HCT116 (cell line): ENCODE measurements around the gene PNKP.

Experiments used
- JUND ChIP-seq: IDR thresholded peaks from 2 replicates; pipeline ENCODE4 v1.6.1; 2012
- SP1 ChIP-seq: IDR thresholded peaks from 2 replicates; pipeline ENCODE4 v1.6.1; 2012; ENCODE audit warnings: low read depth
- ZNF274 ChIP-seq: fragments of 200-500 bp; sonication (Bioruptor generic); IDR thresholded peaks from 2 replicates; pipeline ENCODE4 v1.6.1; 2014; ENCODE audit warnings: mild to moderate bottlenecking, low read depth, low read length, inconsistent platforms
- TF ChIP-seq, protein P1 (sequence below), 3 experiments: fragments of 200-600 bp in 1 of 3; sonication (generic) in 1 of 3; IDR thresholded peaks in 2 of 3; conservative IDR thresholded peaks in 1 of 3; 2 replicates each; pipeline ENCODE4 v1.5.1; 2012 to 2017; ENCODE audit warnings: low read depth in 2 of 3, low read length in 2 of 3, antibody characterized with exemption in 1 of 3, borderline replicate concordance in 1 of 3, control low read depth in 1 of 3, mild to moderate bottlenecking in 1 of 3, mixed read lengths in 1 of 3, mixed run types in 1 of 3, moderate library complexity in 1 of 3; ENCODE audit not compliant: insufficient read depth in 1 of 3

DNA sequence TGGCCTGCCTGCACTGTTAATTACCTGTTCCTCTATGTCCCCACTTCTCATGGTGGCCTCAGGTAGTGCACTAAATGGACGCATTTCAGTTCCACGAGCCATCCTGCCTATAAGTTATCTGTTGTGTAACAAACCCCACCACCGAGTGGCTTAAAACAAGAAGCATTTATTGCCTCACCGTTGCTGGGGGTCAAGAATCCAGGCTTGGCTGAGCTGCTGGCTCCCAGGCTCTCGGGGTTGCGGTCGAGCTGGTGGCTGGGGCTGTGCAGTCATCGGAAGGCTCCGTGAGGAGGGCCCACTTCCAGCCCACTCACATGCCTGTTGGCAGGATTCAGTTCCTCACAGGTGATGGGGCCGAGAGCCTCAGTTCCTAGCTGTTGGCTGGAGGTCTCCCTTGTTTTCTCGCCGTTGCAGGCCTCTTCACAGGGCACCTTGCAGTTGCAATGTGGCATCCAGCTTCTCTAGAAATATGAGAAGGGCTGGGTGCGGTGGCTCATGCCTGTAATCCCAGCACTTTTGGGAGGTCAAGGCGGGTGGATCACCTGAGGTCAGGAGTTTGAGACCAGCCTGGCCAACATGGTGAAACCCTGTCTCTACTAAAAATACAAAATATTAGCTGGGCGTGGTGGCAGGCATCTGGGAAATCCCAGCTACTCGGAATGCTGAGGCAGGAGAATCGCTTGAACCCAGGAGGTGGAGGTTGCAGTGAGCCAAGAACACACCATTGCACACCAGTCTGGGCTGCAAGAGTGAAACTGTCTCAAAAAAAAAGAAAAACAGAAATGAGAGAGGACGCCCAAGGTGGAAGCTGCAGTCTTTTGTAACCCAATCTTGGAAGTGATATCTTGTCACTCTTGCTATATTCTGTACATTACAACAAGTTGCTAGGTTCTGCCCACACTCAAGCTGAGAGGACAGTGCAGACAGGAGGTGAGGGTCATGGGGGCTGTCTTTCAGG lies 23.0 kb downstream of the PNKP start:
- no peak for TF ChIP-seq SP1
- TF ChIP-seq, protein P1, sequence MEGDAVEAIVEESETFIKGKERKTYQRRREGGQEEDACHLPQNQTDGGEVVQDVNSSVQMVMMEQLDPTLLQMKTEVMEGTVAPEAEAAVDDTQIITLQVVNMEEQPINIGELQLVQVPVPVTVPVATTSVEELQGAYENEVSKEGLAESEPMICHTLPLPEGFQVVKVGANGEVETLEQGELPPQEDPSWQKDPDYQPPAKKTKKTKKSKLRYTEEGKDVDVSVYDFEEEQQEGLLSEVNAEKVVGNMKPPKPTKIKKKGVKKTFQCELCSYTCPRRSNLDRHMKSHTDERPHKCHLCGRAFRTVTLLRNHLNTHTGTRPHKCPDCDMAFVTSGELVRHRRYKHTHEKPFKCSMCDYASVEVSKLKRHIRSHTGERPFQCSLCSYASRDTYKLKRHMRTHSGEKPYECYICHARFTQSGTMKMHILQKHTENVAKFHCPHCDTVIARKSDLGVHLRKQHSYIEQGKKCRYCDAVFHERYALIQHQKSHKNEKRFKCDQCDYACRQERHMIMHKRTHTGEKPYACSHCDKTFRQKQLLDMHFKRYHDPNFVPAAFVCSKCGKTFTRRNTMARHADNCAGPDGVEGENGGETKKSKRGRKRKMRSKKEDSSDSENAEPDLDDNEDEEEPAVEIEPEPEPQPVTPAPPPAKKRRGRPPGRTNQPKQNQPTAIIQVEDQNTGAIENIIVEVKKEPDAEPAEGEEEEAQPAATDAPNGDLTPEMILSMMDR (IDR thresholded peaks at IDR 0.05 in 2 of 3, conservative IDR thresholded peaks at IDR 0.05 in 1 of 3; ENCODE audit: borderline replicate concordance in 1 of 3, insufficient read depth in 1 of 3, low read depth in 2 of 3, low read length in 2 of 3): no peak
- no peak for TF ChIP-seq ZNF274
- no peak for TF ChIP-seq JUND
